SK-N-SH (cell line): ENCODE measurements around the gene AP1M1. TPM values are rescaled to one million over a fixed set of nuclear protein-coding genes. Genes with fewer than 3 reads are reported as not detected.

Source experiments
- CTCF ChIA-PET: fragments of 300-600, 350-600 bp; formaldehyde crosslinking; extraction: SDS; loops from one replicate; lab custom pipeline; 2021; lab: Yijun Ruan, JAX
- POLR2A ChIA-PET: fragments of 350-600 bp; sonication (Branson Sonifier 250); formaldehyde crosslinking; extraction: SDS; loops from one replicate; lab custom pipeline; 2020; ENCODE audit warnings: antibody characterized with exemption, inconsistent platforms; lab: Yijun Ruan, JAX
- DNase-seq: peaks from one replicate; pipeline ENCODE4 v3.0.0; 2012
- H2AFZ ChIP-seq: fragments of 200-600 bp; sonication (generic); 2 replicates; pipeline ENCODE4 v1.8.1; 2016; ENCODE audit warnings: antibody characterized with exemption, mild to moderate bottlenecking, low read depth
- H3F3A ChIP-seq: fragments of 200-600 bp; sonication (generic); replicated peaks from 2 replicates; pipeline ENCODE3; 2016; ENCODE audit warnings: antibody characterized with exemption, mild to moderate bottlenecking; ENCODE audit not compliant: insufficient read depth
- H3K27ac ChIP-seq, 2 experiments: fragments of 200-500 bp in 1 of 2; fragments of 200-600 bp in 1 of 2; sonication (Bioruptor generic) in 1 of 2; sonication (generic), shearing (Covaris generic) in 1 of 2; 2 replicates each; pipeline versions ENCODE4 v1.5.1 to v1.6.1; 2014 to 2016; ENCODE audit warnings: low read depth in 2 of 2, inconsistent platforms in 1 of 2, low read length in 1 of 2, mild to moderate bottlenecking in 1 of 2, mixed read lengths in 1 of 2
- H3K27me3 ChIP-seq: fragments of 200-600 bp; sonication (generic), shearing (Covaris generic); 2 replicates; pipeline ENCODE4 v1.6.1; 2016; ENCODE audit warnings: mixed run types; ENCODE audit not compliant: insufficient read depth
- H3K36me3 ChIP-seq, 2 experiments: fragments of 200-500 bp in 1 of 2; fragments of 200-600 bp in 1 of 2; sonication (Bioruptor generic) in 1 of 2; sonication (generic) in 1 of 2; replicated peaks in 1 of 2; 2 replicates each; pipeline versions ENCODE3 to v1.5.1; 2014 to 2016; ENCODE audit warnings: low read length in 1 of 2, mild to moderate bottlenecking in 1 of 2; ENCODE audit not compliant: insufficient read depth in 2 of 2, control insufficient read depth in 1 of 2
- H3K4me1 ChIP-seq, 2 experiments: fragments of 200-500 bp in 1 of 2; fragments of 200-600 bp in 1 of 2; sonication (Bioruptor generic) in 1 of 2; sonication (generic), shearing (Covaris generic) in 1 of 2; 2 replicates each; pipeline versions ENCODE4 v1.5.1 to v1.6.1; 2014 to 2016; ENCODE audit warnings: low read depth in 1 of 2, low read length in 1 of 2, mixed run types in 1 of 2; ENCODE audit not compliant: insufficient read depth in 2 of 2, control insufficient read depth in 1 of 2
- H3K4me2 ChIP-seq: fragments of 200-600 bp; sonication (generic), shearing (Covaris generic); 2 replicates; pipeline ENCODE4 v1.6.1; 2017; ENCODE audit warnings: mixed run types
- H3K4me3 ChIP-seq, 2 experiments: fragments of 200-500 bp in 1 of 2; fragments of 200-600 bp in 1 of 2; sonication (Bioruptor generic) in 1 of 2; sonication (generic), shearing (Covaris generic) in 1 of 2; 2 replicates each; pipeline versions ENCODE4 v1.5.1 to v1.8.1; 2014 to 2016; ENCODE audit warnings: low read depth in 2 of 2, inconsistent platforms in 1 of 2, low read length in 1 of 2, mild to moderate bottlenecking in 1 of 2, mixed read lengths in 1 of 2, moderate library complexity in 1 of 2
- H3K79me2 ChIP-seq: fragments of 200-600 bp; sonication (generic); 2 replicates; pipeline ENCODE4 v1.8.1; 2017; ENCODE audit warnings: mild to moderate bottlenecking; ENCODE audit not compliant: insufficient read depth
- H3K9ac ChIP-seq: fragments of 200-600 bp; sonication (generic); 2 replicates; pipeline ENCODE4 v1.6.1; 2017; ENCODE audit warnings: mixed run types
- H3K9me2 ChIP-seq: fragments of 200-600 bp; sonication (generic); 2 replicates; pipeline ENCODE4 v1.6.1; 2017; ENCODE audit warnings: mixed run types
- H3K9me3 ChIP-seq: fragments of 200-600 bp; sonication (generic); 2 replicates; pipeline ENCODE4 v1.6.1; 2017; ENCODE audit warnings: mixed run types, mild to moderate bottlenecking, moderate library complexity
- H4K20me1 ChIP-seq: fragments of 200-600 bp; sonication (generic); 2 replicates; pipeline ENCODE4 v1.6.1; 2017; ENCODE audit warnings: mild to moderate bottlenecking, mixed run types; ENCODE audit not compliant: insufficient read depth
- CHD2 ChIP-seq: fragments of 150-350 bp; IDR thresholded peaks from 2 replicates; pipeline ENCODE4 v1.6.1; 2018; ENCODE audit warnings: low read length; ENCODE audit not compliant: partially characterized antibody
- ELF1 ChIP-seq: IDR thresholded peaks from 2 replicates; pipeline ENCODE4 v1.4.0; 2012
- FOSL2 ChIP-seq: IDR thresholded peaks from 2 replicates; pipeline ENCODE4 v1.4.0; 2012; ENCODE audit warnings: low read depth, mild to moderate bottlenecking, moderate library complexity, borderline replicate concordance
- FOXJ3 ChIP-seq: sonication (generic); formaldehyde crosslinking; IDR thresholded peaks from 2 replicates; pipeline ENCODE4 v1.5.1; 2020; ENCODE audit warnings: mild to moderate bottlenecking, missing genetic modification reagents
- GABPA ChIP-seq: IDR thresholded peaks from 2 replicates; pipeline ENCODE4 v1.4.0; 2012; ENCODE audit warnings: low read depth, mild to moderate bottlenecking
- MXI1 ChIP-seq: IDR thresholded peaks from 2 replicates; pipeline ENCODE4 v1.6.1; 2012; ENCODE audit warnings: mild to moderate bottlenecking, low read depth, low read length, improper control_type of control experiment
- NFIC ChIP-seq: IDR thresholded peaks from 2 replicates; pipeline ENCODE4 v1.4.0; 2012; ENCODE audit warnings: borderline replicate concordance
- NRF1 ChIP-seq: IDR thresholded peaks from 2 replicates; pipeline ENCODE4 v1.6.1; 2012; ENCODE audit warnings: low read depth, mild to moderate bottlenecking, low read length
- POLR2AphosphoS5 ChIP-seq: IDR thresholded peaks from 2 replicates; pipeline ENCODE4 v1.6.1; 2012; ENCODE audit warnings: low read depth, low read length
- REST ChIP-seq: IDR thresholded peaks from 2 replicates; pipeline ENCODE4 v1.6.1; 2012; ENCODE audit warnings: mild to moderate bottlenecking, low read depth, low read length, moderate library complexity
- RXRA ChIP-seq: IDR thresholded peaks from 2 replicates; pipeline ENCODE4 v1.4.0; 2012; ENCODE audit warnings: low read depth, mild to moderate bottlenecking, borderline replicate concordance
- SIN3A ChIP-seq: IDR thresholded peaks from 2 replicates; pipeline ENCODE4 v1.6.1; 2012; ENCODE audit warnings: low read depth, mild to moderate bottlenecking, low read length, moderate library complexity, borderline replicate concordance
- SMC3 ChIP-seq: IDR thresholded peaks from 2 replicates; pipeline ENCODE4 v1.6.1; 2012; ENCODE audit warnings: low read depth, low read length, improper control_type of control experiment
- TAF1 ChIP-seq: IDR thresholded peaks from 2 replicates; pipeline ENCODE4 v1.6.1; 2012; ENCODE audit warnings: low read depth, mild to moderate bottlenecking, low read length, moderate library complexity, borderline replicate concordance
- TEAD4 ChIP-seq: IDR thresholded peaks from 2 replicates; pipeline ENCODE4 v1.4.0; 2012; ENCODE audit warnings: mild to moderate bottlenecking, borderline replicate concordance; ENCODE audit not compliant: insufficient read depth
- YY1 ChIP-seq: IDR thresholded peaks from 2 replicates; pipeline ENCODE4 v1.4.0; 2012; ENCODE audit warnings: low read depth, mild to moderate bottlenecking
- WGBS: methylation state at CpG from one replicate; pipeline ENCODE4 v1.1.6; 2017; ENCODE audit warnings: low lambda C conversion rate; 5-methylcytosine and 5-hydroxymethylcytosine counted together
- polyA plus RNA-seq, 3 experiments: library from polyadenylated mRNA; depleted of rRNA; stranded (reverse); fragments of >200 nt; gene quantifications; 2 replicates each; pipeline ENCODE4 v1.2.3, GENCODE V29; 2012
- TF ChIP-seq, protein P1 (sequence below): IDR thresholded peaks from 2 replicates; pipeline ENCODE4 v1.4.0; 2012; ENCODE audit warnings: low read depth

Gene AP1M1
- polyA plus RNA-seq (2012; rRNA removed), result 101 and 133 TPM in 2 replicates
- polyA plus RNA-seq (2012; cell fraction: cytosol; rRNA removed), result 68.9 and 107 TPM in 2 replicates
- 156 and 167 TPM in 2 replicates for polyA plus RNA-seq (2012; cell fraction: nucleus; rRNA removed)

- H3K9me3 ChIP-seq, result no peaks in the 10 kb centered on the region
- H3K27me3 ChIP-seq, result no peaks in the 10 kb centered on the region
- H3K9me2 ChIP-seq, result no peaks in the 10 kb centered on the region
- DNase-seq, result peak; percentile 98
- peak within 1 kb of the TSS; percentile 94 to 99 for H3K4me3 ChIP-seq
- H3K27ac ChIP-seq, result peak within 1 kb of the TSS; percentile 88 to 90
- H3K79me2 ChIP-seq, result peaks cover 50% of the 10 kb centered on the region
- WGBS, result 0% methylated on average over 21 of the region's 65 CpGs
- peaks cover 16% of the 10 kb centered on the region for H3F3A ChIP-seq
- POLR2A ChIA-PET, result interaction anchor here (1.1 to 1.6 kb wide), 2 partner anchors 9 to 12 kb away, joined by 7 to 18 read pairs; partner anchors contain the start of gene FAM32A
- peak within 1 kb of the TSS; percentile 98 for H3K4me2 ChIP-seq
- H2AFZ ChIP-seq, result peak within 1 kb of the TSS; percentile 87
- TF ChIP-seq CHD2, result peak; percentile 46
- no peak for TF ChIP-seq SMC3
- 0 out of 2 replicates have a peak, but pooled peaks have one; percentile 22 for TF ChIP-seq REST
- no peak for TF ChIP-seq FOXJ3 (CRISPR knock-in tag)
- TF ChIP-seq RXRA, result no peak
- peak; percentile 90 for TF ChIP-seq GABPA
- peak; percentile 72 for TF ChIP-seq MXI1
- peak; percentile 96 for TF ChIP-seq ELF1
- peak; percentile 14; the same call in 1 of the 2 replicates for TF ChIP-seq NFIC
- TF ChIP-seq, protein P1, sequence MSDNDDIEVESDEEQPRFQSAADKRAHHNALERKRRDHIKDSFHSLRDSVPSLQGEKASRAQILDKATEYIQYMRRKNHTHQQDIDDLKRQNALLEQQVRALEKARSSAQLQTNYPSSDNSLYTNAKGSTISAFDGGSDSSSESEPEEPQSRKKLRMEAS, result peak; percentile 66; the same call in 1 of the 2 replicates
- no peak for TF ChIP-seq TEAD4
- 0 out of 2 replicates have a peak, but pooled peaks have one; percentile 15 for TF ChIP-seq SIN3A
- TF ChIP-seq YY1, result peak; percentile 77; the same call in 1 of the 2 replicates
- peak; percentile 84 for TF ChIP-seq POLR2AphosphoS5
- TF ChIP-seq TAF1, result peak; percentile 47; the same call in 1 of the 2 replicates
- peak; percentile 92 for TF ChIP-seq NRF1
- no peak for TF ChIP-seq FOSL2
- TF ChIP-seq, all 33 proteins: peak for 12
- Histone ChIP-seq H3K9ac (peak within 1 kb of the TSS; percentile 93), H4K20me1 (peaks cover 34% of the 10 kb centered on the region), H3K36me3 (peaks cover 0 to 25% of the 10 kb centered on the region in 2 experiments), H3K4me1 (peaks cover 13 to 17% of the 10 kb centered on the region in 2 experiments; a peak in 3 of 4 replicates)
- CTCF ChIA-PET, result interaction anchor here (0.5 to 1.4 kb wide), 2 partner anchors 12 to 37 kb away, joined by 3 to 8 read pairs; partner anchors contain the start of gene FAM32A
Measured at GRCh38 chr19:16197622-16198369, at the start of gene AP1M1. AP1M1 (plus strand) TSS chr19:16197911; CDS start chr19:16198027, 116 bp downstream.
